ENCODE data around the gene PIMREG.

- TF ChIP-seq POLR2AphosphoS5 (IDR thresholded peaks at IDR 0.05) (no peak), CTCF (IDR thresholded peaks at IDR 0.05) (no peak)
Observed at GRCh38 chr17:6402258-6402657, 42.0 kb upstream of the PIMREG start.

Data from breast epithelium (tissue), 3 donors.